KG1 (cell line): ENCODE data around the gene MYO9B.
"Not testable (repeated sequence)": the region's sequence is repeated elsewhere in the genome, so short reads cannot be mapped to it uniquely, and the experiment has no call there.

ENCODE experiments used
- DNase-seq: peaks from one replicate; lab custom pipeline; 2025; lab: John Stamatoyannopoulos, UW

MYO9B gene

DNA sequence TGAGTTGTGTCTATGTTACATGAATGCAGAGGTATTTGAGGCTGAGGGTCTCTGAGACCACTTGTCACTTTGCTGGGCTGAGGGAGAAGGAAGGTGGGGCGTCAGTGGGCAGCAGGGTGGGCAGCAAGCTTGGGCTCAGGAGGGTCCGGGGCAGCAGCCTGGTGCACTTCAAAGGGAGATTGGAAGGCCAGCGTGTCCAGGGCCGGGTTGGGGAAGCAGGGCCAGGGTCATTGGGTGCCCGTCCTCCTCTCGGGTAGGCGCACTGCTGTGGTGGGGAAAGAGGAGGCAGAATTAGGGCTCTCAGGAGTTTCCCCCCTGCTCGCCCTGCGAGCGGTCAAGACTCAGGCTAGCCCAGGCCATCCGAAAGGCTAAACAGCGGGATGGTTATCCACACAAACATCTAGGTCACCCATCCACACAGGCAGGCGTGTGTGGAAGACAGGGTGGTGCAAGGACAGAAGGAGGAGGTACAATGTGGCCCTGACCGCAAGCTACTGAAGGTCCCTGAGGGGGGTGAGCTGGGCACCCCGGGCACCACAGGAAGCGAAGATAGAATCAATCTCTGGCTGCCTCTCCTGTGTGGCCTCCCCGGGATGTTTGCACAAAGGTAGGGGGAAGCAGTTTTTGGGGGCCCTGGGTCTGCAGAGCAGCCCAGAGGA is 37.7 kb downstream of the MYO9B start:
- DNase-seq, result no peak

- DNase-seq, result no peak
These were observed 38.8 kb downstream of the MYO9B start for GRCh38 chr19:17114414-17114831.

DNA sequence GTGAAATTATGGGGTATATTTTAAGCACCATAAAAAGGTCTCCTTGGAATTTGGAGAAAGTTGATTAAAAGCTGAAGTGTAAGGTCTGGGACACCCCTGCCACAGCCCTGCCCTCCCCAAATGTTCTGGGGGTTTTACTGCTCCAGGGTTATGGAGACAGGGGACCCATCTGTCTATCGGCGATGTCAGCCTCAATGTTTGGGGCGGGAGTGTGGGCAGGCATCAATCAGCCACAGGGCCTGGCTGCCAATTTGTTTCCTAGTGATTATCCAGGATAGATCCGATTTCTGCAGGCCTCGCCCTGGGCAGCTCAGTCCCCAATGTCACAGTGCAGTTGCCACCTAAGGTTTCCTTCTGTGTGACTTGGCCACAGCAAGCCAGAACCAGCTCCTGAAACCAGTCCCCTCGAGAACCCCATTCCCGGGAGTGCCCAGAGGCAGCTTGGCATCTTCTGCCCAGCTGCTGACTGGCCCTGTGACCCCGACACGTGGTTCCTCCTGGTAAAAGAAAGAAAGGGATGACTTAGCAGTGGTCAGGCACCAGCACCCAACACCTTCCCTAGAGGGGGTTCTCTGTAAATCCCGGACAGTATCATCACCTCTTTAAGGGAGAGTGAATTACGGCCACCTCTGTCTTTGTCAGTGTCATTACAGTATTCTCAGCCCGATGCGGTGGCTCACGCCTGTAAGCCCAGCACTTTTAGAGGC is 41.6 kb downstream of the MYO9B start:
- DNase-seq, result no peak

DNA sequence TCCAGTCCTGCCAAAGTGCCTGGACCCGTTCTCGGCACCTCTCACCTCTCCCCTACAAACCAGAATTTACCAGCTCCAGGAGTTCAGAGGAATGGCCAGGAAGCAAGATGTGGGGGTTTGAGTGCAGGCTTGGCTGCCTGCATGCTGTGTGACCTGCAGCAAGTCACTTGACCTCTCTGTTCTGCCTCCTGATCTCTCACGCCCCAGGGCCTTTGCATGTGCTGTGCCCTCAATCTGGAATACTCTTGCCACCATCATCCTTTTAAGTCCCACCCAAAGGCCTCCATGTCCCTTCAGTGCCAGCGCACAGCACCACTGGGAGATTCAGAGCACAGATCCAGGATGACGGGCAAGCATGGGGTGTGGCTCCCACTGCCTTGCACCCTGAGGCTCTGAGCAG is 43.4 kb downstream of the MYO9B start:
- DNase-seq, result no peak

- DNase-seq, result no peak
These were observed 46.2 kb downstream of the MYO9B start for GRCh38 chr19:17121736-17122293.

- DNase-seq, result no peak
These were observed 47.5 kb downstream of the MYO9B start for GRCh38 chr19:17123041-17123440.

GRCh38 chr19:17124025-17124424 is 48.4 kb downstream of the MYO9B start:
- no peak for DNase-seq

GRCh38 chr19:17125062-17125727 is 49.6 kb downstream of the MYO9B start:
- DNase-seq, result peak; percentile 83

DNA sequence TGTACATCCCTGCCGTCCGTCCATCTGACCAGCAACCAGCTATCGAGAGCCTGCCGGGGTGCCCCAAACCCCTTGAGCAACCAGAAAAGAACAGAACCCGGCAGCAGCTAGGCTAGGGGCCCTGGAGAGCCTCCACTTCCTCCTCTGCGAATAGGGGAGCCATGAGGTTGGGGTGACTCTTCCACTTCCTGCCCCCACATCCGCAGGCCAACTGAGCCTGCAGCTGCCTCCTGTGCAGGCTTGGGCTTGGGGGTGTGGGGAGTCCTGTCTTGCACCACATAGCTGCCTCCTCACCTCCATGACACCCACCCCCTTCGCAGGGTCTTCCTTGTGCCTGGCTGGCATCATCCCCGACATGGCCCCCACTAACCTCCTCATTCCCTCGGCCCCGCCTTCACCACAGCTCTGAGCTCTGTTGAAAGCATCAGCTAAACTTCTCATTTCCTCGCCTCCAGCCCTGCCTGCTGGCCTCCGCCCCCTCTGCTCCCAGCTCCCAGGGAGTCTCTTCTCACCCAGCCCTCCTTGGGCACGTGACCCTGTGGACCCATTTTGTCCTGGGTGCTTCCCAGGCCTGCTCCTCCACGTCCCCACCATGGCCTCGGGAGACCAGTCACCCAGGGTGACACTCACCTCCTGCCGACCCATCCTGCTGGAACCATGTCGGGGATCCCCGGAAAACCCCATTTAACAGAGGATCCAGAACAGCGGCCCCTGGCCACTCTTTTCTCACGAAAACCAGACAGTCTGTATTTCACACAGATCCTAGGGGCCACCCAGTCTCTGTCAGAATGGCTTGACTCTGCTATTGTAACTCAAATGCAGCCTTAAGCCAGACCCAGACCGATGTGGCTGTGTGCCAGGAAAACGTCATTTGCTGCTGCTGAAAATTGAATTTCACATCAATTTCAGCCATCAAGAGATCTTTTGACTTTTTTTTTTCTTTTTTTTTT is 50.4 kb downstream of the MYO9B start:
- peak; percentile 83 for DNase-seq

GRCh38 chr19:17127671-17128070 is 52.1 kb downstream of the MYO9B start:
- DNase-seq, result no peak

DNA sequence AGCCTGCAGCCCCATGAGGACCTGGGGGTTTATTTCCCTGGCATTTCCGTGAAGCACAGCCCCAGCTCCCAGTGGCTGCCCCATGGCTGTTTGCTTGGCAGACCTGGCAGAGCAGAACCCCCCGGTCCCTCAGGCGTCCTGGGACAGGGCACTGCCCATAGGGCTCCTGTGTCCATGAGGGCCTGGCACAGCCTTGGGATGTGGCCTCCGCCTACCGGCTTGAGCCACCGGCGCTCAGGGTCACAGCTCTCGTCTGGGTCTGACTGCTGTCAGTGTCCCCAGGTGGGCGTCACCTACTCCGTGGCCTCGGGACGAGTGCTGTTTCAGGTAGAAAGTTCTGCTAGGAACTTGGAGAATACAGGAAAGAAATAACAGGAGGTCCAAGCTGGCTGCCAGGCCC is 52.8 kb downstream of the MYO9B start:
- no peak for DNase-seq

- DNase-seq, result no peak
These were observed 53.2 kb downstream of the MYO9B start for GRCh38 chr19:17128820-17129219.

GRCh38 chr19:17129377-17129776 is 53.8 kb downstream of the MYO9B start:
- no peak for DNase-seq

GRCh38 chr19:17135001-17135853 is 59.6 kb downstream of the MYO9B start:
- peak; percentile 57 for DNase-seq

GRCh38 chr19:17136021-17136420 is 60.4 kb downstream of the MYO9B start:
- DNase-seq, result no peak

GRCh38 chr19:17136617-17137016 is 61.0 kb downstream of the MYO9B start:
- no peak for DNase-seq

- no peak for DNase-seq
These were observed 61.8 kb downstream of the MYO9B start for GRCh38 chr19:17137417-17137816.

- DNase-seq, result not testable (repeated sequence)
These were observed 62.7 kb downstream of the MYO9B start for GRCh38 chr19:17138052-17138846.

DNA sequence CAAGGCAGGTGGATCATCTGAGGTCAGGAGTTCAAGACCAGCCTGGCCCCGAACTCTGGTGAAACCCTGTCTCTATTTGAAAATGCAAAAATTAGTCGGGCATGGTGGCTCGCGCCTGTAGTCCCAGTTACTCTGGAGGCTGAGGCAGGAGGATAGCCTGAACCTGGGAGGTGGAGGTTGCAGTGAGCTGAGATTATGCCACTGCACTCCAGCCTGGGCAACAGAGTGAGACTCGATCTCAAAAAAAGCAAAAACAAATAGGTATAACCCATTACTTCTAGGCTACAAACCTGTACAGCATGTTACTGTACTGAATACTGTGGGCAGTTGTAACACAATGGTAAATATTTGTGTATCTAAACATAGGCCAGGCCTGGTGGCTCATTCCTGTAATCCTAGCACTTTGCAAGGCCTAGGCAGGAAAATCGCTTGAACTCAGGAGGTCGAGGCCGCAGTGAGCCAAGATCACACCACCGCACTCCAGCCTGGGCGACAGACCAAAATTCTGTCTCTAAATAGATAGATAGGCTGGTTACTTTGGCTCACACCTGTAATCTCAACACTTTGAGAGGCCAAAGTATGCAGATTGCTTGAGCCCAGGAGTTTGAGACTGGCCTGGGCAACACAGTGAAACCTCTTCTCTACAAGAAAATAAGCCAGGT is 63.5 kb downstream of the MYO9B start:
- no peak for DNase-seq
